Neural progenitor cell (in vitro differentiated cells): ENCODE results near the gene CNN1.

Experiments used
- CTCF ChIP-seq: fragments of 200-600 bp; sonication (generic); IDR thresholded peaks from 2 replicates; pipeline ENCODE4 v1.5.1; 2017; ENCODE audit warnings: antibody characterized with exemption, mild to moderate bottlenecking
- EZH2 ChIP-seq: fragments of 200-600 bp; sonication (generic); IDR thresholded peaks from 2 replicates; pipeline ENCODE4 v1.6.1; 2017; ENCODE audit warnings: antibody characterized with exemption, mild to moderate bottlenecking, moderate library complexity
- EZH2phosphoT487 ChIP-seq: fragments of 200-600 bp; sonication (generic); IDR thresholded peaks from 2 replicates; pipeline ENCODE4 v1.6.1; 2017; ENCODE audit warnings: antibody characterized with exemption

GRCh38 chr19:11499220-11499726, 39.4 kb upstream of the CNN1 start:
- TF ChIP-seq EZH2 (no peak), CTCF (no peak), EZH2phosphoT487 (no peak)
